Neuronal stem cell (in vitro differentiated cells): ENCODE data around the gene IL1A. TPM values are rescaled to one million over a fixed set of nuclear protein-coding genes. Genes with fewer than 3 reads are reported as not detected.
"Not testable (repeated sequence)": the region's sequence is repeated elsewhere in the genome, so short reads cannot be mapped to it uniquely, and the experiment has no call there.

Experiments used
- DNase-seq: peaks from one replicate; pipeline ENCODE4 v3.0.0-alpha.2; 2013; ENCODE audit warnings: low spot score
- H2AFZ ChIP-seq: one replicate; pipeline ENCODE4 v1.6.1; 2013; ENCODE audit warnings: mild to moderate bottlenecking, low read length, inconsistent platforms
- H2AK5ac ChIP-seq: 2 replicates; pipeline ENCODE4 v1.6.1; 2013; ENCODE audit warnings: low read depth, mild to moderate bottlenecking, inconsistent platforms, low read length, moderate library complexity, mixed read lengths
- H2BK120ac ChIP-seq: 2 replicates; pipeline ENCODE4 v1.6.1; 2013; ENCODE audit warnings: low read depth, mild to moderate bottlenecking, inconsistent platforms, low read length, moderate library complexity, mixed read lengths
- H2BK12ac ChIP-seq: one replicate; pipeline ENCODE4 v1.6.1; 2013; ENCODE audit warnings: low read length, inconsistent platforms
- H2BK15ac ChIP-seq: 2 replicates; pipeline ENCODE4 v1.6.1; 2013; ENCODE audit warnings: mild to moderate bottlenecking, low read length, inconsistent platforms, mixed read lengths
- H2BK5ac ChIP-seq: one replicate; pipeline ENCODE4 v1.6.1; 2013; ENCODE audit warnings: inconsistent platforms, mild to moderate bottlenecking, low read length, moderate library complexity
- H3K14ac ChIP-seq: one replicate; pipeline ENCODE4 v1.6.1; 2013; ENCODE audit warnings: low read length, inconsistent platforms
- H3K18ac ChIP-seq: 2 replicates; pipeline ENCODE4 v1.6.1; 2013; ENCODE audit warnings: low read length, inconsistent platforms
- H3K23ac ChIP-seq: 2 replicates; pipeline ENCODE4 v1.6.1; 2013; ENCODE audit warnings: low read depth, mild to moderate bottlenecking, mixed read lengths, low read length, inconsistent platforms; ENCODE audit not compliant: poor library complexity
- H3K27ac ChIP-seq: replicated peaks from 3 replicates; pipeline ENCODE4 v1.5.1; 2013; ENCODE audit warnings: low read length, inconsistent platforms
- H3K27me3 ChIP-seq, 3 experiments: 2 replicates each; pipeline ENCODE4 v1.6.1; 2013; ENCODE audit warnings: low read length in 3 of 3, mild to moderate bottlenecking in 2 of 3, inconsistent platforms in 1 of 3, low read depth in 1 of 3, mixed read lengths in 1 of 3, moderate library complexity in 1 of 3; ENCODE audit not compliant: control insufficient read depth in 3 of 3, insufficient read depth in 3 of 3
- H3K36me3 ChIP-seq, 2 donors: replicated peaks in 1 of 2; 2 replicates each; pipeline ENCODE4 v1.6.1; 2013; ENCODE audit warnings: low read length in 2 of 2; ENCODE audit not compliant: control insufficient read depth in 2 of 2, insufficient read depth in 2 of 2
- H3K4ac ChIP-seq: 2 replicates; pipeline ENCODE4 v1.6.1; 2013; ENCODE audit warnings: inconsistent platforms, mild to moderate bottlenecking, low read length, moderate library complexity
- H3K4me1 ChIP-seq, 2 donors: 1 replicate in 1 of 2; 2 replicates in 1 of 2; pipeline ENCODE4 v1.6.1; 2013; ENCODE audit warnings: low read length in 2 of 2, low read depth in 1 of 2; ENCODE audit not compliant: control insufficient read depth in 2 of 2, insufficient read depth in 1 of 2
- H3K4me2 ChIP-seq: one replicate; pipeline ENCODE4 v1.6.1; 2013; ENCODE audit warnings: mild to moderate bottlenecking, low read length, inconsistent platforms; ENCODE audit not compliant: insufficient read depth, poor library complexity, severe bottlenecking
- H3K4me3 ChIP-seq, 2 donors: 2 replicates each; pipeline ENCODE4 v1.5.1; 2013; ENCODE audit warnings: low read length in 2 of 2, mild to moderate bottlenecking in 2 of 2, inconsistent platforms in 1 of 2, moderate library complexity in 1 of 2
- H3K79me1 ChIP-seq: one replicate; pipeline ENCODE4 v1.6.1; 2013; ENCODE audit warnings: low read depth, mild to moderate bottlenecking, inconsistent platforms, low read length, moderate library complexity
- H3K9ac ChIP-seq: one replicate; pipeline ENCODE4 v1.6.1; 2013; ENCODE audit warnings: mild to moderate bottlenecking, low read depth, low read length, inconsistent platforms; ENCODE audit not compliant: poor library complexity
- H3K9me3 ChIP-seq, 2 donors: replicated peaks in 1 of 2; 2 replicates each; pipeline versions ENCODE3 to v1.6.1; 2013; ENCODE audit warnings: low read length in 2 of 2, mild to moderate bottlenecking in 2 of 2, inconsistent platforms in 1 of 2, low read depth in 1 of 2, mixed read lengths in 1 of 2, moderate library complexity in 1 of 2; ENCODE audit not compliant: control insufficient read depth in 2 of 2, insufficient read depth in 1 of 2
- H4K8ac ChIP-seq: one replicate; pipeline ENCODE4 v1.6.1; 2013; ENCODE audit warnings: low read depth, mild to moderate bottlenecking, inconsistent platforms, low read length, moderate library complexity
- H4K91ac ChIP-seq: one replicate; pipeline ENCODE4 v1.6.1; 2013; ENCODE audit warnings: low read length, low read depth, mild to moderate bottlenecking, inconsistent platforms; ENCODE audit not compliant: poor library complexity
- WGBS, 2 donors: extraction: QIAGEN DNeasy Blood & Tissue Kit; methylation state at CpG; one replicate each; pipeline ENCODE4 v1.1.7; 2013; ENCODE audit warnings: missing lambda C conversion rate in 2 of 2, mixed read lengths in 1 of 2; ENCODE audit not compliant: insufficient read length in 2 of 2, insufficient replicate concordance in 1 of 2; ENCODE audit errors: extremely low coverage in 2 of 2; 5-methylcytosine and 5-hydroxymethylcytosine counted together
- polyA plus RNA-seq, 2 experiments: library from polyadenylated mRNA; stranded (reverse); fragments of 200-250 nt; gene quantifications; one replicate each; pipeline ENCODE4 v1.2.3, GENCODE V29; 2013

The IL1A gene, protein sequence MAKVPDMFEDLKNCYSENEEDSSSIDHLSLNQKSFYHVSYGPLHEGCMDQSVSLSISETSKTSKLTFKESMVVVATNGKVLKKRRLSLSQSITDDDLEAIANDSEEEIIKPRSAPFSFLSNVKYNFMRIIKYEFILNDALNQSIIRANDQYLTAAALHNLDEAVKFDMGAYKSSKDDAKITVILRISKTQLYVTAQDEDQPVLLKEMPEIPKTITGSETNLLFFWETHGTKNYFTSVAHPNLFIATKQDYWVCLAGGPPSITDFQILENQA
- 1.1 TPM for polyA plus RNA-seq (2013, experiment 1 of 2)
- polyA plus RNA-seq (2013, experiment 2 of 2): 0.79 TPM

- H2AFZ ChIP-seq: peak within 1 kb of the TSS; percentile 64
- no peak within 1 kb of the TSS for H2BK15ac ChIP-seq
- no peak within 1 kb of the TSS for H3K4me2 ChIP-seq
- H3K36me3 ChIP-seq: no peaks in the 10 kb centered on the region
- no peak within 1 kb of the TSS for H2BK12ac ChIP-seq
- H3K23ac ChIP-seq: no peak within 1 kb of the TSS
- H3K79me1 ChIP-seq: no peaks in the 10 kb centered on the region
- no CpG with 5 or more reads among the region's 13 CpGs for WGBS, 2 donors
- H3K4me3 ChIP-seq: no peak within 1 kb of the TSS
- no peak within 1 kb of the TSS for H2AK5ac ChIP-seq
- H3K27me3 ChIP-seq: no peaks in the 10 kb centered on the region
- H3K4ac ChIP-seq: no peak within 1 kb of the TSS
- H3K9me3 ChIP-seq: no peaks in the 10 kb centered on the region
- peak within 1 kb of the TSS; percentile 69 for H3K18ac ChIP-seq
- H2BK120ac ChIP-seq: no peak within 1 kb of the TSS
- H3K9ac ChIP-seq: no peak within 1 kb of the TSS
- no peak within 1 kb of the TSS for H4K91ac ChIP-seq
- H3K14ac ChIP-seq: no peak within 1 kb of the TSS
- H2BK5ac ChIP-seq: no peak within 1 kb of the TSS
- H3K4me1 ChIP-seq: peaks cover 3 to 11% of the 10 kb centered on the region in 2 donors
- no peak within 1 kb of the TSS for H3K27ac ChIP-seq
- peak; percentile 56 for DNase-seq
- H4K8ac ChIP-seq: no peak within 1 kb of the TSS
These were observed at the start of gene IL1A for GRCh38 chr2:112784199-112785189. Gene IL1A, minus strand, starts transcription at chr2:112784493. Its CDS starts 723 bp downstream, at chr2:112783770.

DNA sequence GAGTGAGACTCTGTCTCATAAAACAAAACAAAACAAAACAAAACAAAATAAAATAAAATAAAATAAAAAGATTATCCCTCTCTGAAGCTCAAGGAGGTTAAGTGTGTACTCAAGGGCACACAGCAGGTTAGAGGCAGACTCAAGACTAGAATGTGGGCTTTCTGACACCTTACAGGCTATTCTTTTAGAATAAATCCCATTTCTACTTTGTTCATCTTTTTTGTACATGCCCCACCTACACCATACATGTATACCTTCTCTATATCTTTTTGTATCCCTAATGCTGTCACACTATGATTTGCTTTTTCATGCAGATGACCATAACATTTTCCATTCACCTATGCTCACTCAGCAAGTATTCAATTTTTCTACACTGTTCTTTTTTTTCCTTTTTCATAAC is 49.7 kb upstream of the IL1A start:
- Histone ChIP-seq H3K4ac (no peak overlapping the region), H2BK120ac (no peak overlapping the region), H3K14ac (no peak overlapping the region), H3K27ac (no peak overlapping the region), H3K4me2 (no peak overlapping the region), H3K36me3 (no peaks in the 10 kb centered on the region), H2AK5ac (no peak overlapping the region), H4K91ac (no peak overlapping the region), H2BK15ac (no peak overlapping the region), H2BK12ac (no peak overlapping the region), H4K8ac (no peak overlapping the region), H3K4me3 (no peak overlapping the region), H3K18ac (no peak overlapping the region), H3K9me3 (no peaks in the 10 kb centered on the region), H2AFZ (no peak overlapping the region), H3K4me1 (peaks cover 0 to 2% of the 10 kb centered on the region in 2 donors), H3K23ac (no peak overlapping the region), H2BK5ac (no peak overlapping the region), H3K9ac (no peak overlapping the region), H3K79me1 (no peaks in the 10 kb centered on the region), H3K27me3 (no peaks in the 10 kb centered on the region)
- no peak for DNase-seq

DNA sequence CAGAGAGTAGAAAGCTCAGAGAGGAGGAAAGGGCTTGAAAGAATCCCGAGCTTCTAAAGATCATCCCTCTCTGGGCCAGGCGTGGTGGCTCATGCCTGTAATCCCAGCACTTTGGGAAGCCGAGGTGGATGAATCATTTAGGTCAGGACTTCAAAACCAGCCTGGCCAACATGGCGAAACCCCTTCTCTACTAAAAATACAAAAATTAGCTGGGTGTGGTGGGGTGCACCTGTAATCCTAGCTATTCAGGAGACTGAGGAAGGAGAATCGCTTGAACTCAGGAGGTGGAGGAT is 49.3 kb upstream of the IL1A start:
- not testable (repeated sequence) for H2BK120ac ChIP-seq, H4K91ac ChIP-seq, H3K79me1 ChIP-seq, H3K23ac ChIP-seq, H3K14ac ChIP-seq, H4K8ac ChIP-seq, H3K18ac ChIP-seq, H3K27me3 ChIP-seq, H3K27ac ChIP-seq, H3K36me3 ChIP-seq, H2AK5ac ChIP-seq, H3K4me1 ChIP-seq, H3K4me3 ChIP-seq, H3K9me3 ChIP-seq, H2AFZ ChIP-seq, H2BK15ac ChIP-seq, H3K9ac ChIP-seq, H2BK5ac ChIP-seq, H3K4ac ChIP-seq, H3K4me2 ChIP-seq, H2BK12ac ChIP-seq, DNase-seq
- WGBS, 2 donors: no CpG with 5 or more reads among the region's 5 CpGs
